ENCODE results near the gene MRPL36. TPM values are rescaled to one million over a fixed set of nuclear protein-coding genes. Genes with fewer than 3 reads are reported as not detected.
A peak's percentile ranks its signal among the peaks of the same experiment; 100 is the strongest.

Gene MRPL36
- total RNA-seq, 1 donor from 2014 or later, result 21.4 TPM

DNA sequence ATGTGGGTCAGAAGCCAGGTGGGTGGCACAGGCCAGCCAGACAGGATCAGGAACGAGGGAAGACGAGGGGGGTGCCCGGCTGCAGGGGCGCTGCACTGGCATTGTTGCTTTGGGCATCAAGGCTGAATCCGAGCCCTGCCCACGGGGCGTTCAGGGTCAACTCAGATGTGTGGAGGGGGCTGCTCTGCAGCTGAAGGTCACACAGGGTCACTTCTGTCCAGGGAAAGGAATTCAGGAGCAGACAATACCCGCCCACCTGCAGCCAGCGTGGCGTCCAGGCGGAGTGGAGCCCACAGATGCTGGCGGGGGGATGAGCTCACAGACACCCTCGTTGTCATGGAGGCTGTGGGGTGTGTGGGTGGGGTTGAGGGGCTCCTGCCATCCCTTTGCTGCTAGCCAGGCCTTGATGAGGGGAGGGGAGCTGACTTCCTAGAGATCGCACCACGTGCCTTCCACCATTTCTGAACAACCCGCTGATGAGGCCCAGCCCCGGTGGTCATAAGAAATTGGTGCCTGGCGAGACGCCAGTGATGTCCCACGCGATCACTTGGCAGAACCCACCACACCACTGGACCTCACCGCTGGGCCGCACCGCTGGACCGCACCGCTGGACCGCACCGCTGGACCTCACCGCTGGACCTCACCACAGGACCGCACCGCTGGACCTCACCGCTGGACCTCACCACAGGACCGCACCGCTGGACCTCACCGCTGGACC, 31.2 kb downstream of the MRPL36 start:
- Histone ChIP-seq H3K27me3 (no peaks in the 10 kb centered on the region), H3K36me3 (no peaks in the 10 kb centered on the region), H3K4me3 (no peak overlapping the region), H3K9me3 (no peaks in the 10 kb centered on the region), H3K4me1 (no peaks in the 10 kb centered on the region), H3K27ac (no peak overlapping the region)
- intact Hi-C loops (cut with DNase I), result no loop called here
- TF ChIP-seq, protein P1, sequence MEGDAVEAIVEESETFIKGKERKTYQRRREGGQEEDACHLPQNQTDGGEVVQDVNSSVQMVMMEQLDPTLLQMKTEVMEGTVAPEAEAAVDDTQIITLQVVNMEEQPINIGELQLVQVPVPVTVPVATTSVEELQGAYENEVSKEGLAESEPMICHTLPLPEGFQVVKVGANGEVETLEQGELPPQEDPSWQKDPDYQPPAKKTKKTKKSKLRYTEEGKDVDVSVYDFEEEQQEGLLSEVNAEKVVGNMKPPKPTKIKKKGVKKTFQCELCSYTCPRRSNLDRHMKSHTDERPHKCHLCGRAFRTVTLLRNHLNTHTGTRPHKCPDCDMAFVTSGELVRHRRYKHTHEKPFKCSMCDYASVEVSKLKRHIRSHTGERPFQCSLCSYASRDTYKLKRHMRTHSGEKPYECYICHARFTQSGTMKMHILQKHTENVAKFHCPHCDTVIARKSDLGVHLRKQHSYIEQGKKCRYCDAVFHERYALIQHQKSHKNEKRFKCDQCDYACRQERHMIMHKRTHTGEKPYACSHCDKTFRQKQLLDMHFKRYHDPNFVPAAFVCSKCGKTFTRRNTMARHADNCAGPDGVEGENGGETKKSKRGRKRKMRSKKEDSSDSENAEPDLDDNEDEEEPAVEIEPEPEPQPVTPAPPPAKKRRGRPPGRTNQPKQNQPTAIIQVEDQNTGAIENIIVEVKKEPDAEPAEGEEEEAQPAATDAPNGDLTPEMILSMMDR (IDR thresholded peaks at IDR 0.05), result no peak
- no peak for DNase-seq (ENCODE audit: low spot score in 2 of 2)

DNA sequence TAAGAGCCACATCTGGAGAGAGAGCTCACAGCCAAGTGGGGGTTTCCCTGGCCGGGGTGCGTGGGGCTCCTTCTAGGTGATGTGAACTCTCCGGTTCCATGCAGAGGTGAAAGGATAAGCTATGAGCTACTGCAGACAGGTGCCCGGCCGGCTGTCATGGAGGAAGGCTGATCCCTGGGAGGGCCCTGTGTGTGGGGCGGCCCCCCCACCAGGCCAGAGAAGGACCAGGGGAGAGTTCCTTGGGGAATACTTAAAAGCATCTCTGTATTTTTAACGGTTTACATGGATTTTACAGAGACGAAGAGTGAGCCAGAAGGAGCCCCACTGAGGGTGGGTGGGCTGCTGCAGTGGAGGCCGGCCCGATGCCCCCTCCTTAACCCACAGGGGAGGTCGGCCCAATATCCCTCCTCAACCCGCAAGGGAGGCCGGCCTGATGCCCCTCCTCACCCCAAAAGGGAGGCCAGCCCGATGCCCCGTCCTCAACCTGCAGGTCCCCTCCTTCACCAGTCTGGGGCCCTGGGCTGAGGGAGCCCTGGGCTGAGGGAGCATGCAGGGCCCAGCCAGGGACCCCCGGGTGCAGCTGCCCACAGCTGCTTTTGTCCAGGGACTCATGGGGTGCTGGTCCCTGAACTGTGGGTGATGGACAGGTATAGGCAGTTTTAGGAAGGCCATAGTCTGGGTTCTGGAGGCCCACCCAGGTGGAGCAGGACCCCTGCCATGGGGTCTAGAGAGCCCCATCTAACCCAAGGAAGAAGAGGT, 31.9 kb downstream of the MRPL36 start:
- Histone ChIP-seq H3K27me3 (no peaks in the 10 kb centered on the region), H3K4me3 (no peak overlapping the region), H3K36me3 (no peaks in the 10 kb centered on the region), H3K27ac (no peak overlapping the region), H3K4me1 (no peaks in the 10 kb centered on the region), H3K9me3 (no peaks in the 10 kb centered on the region)
- intact Hi-C loops (cut with DNase I), result no loop called here
- TF ChIP-seq, protein P1 (IDR thresholded peaks at IDR 0.05), result no peak
- DNase-seq (ENCODE audit: low spot score in 2 of 2), result no peak

DNA sequence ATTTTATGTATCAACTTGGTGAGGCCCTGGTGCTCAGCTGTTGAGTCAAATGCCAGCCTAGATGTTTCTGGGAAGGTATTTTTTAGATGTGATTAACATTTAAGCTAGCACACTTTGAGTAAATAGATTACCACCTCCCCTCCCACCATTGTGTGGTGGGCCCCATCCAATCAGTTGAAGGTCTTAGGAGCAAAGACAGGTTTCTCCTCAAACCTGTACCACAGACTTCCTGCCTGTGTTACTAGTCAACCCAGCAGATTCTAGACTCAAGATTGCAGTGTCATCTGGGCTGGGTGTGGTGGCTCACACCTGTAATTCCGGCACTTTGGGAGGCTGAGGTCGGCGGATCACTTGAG, 33.8 kb downstream of the MRPL36 start:
- TF ChIP-seq, protein P1 (IDR thresholded peaks at IDR 0.05), result no peak
- H3K27me3 ChIP-seq, result no peaks in the 10 kb centered on the region
- H3K4me3 ChIP-seq, result no peak overlapping the region
- H3K36me3 ChIP-seq, result no peaks in the 10 kb centered on the region
- no peak for DNase-seq (ENCODE audit: low spot score in 2 of 2)
- intact Hi-C loops (cut with DNase I), result no loop called here
- H3K4me1 ChIP-seq, result no peaks in the 10 kb centered on the region
- H3K9me3 ChIP-seq, result no peaks in the 10 kb centered on the region
- H3K27ac ChIP-seq, result no peak overlapping the region

DNA sequence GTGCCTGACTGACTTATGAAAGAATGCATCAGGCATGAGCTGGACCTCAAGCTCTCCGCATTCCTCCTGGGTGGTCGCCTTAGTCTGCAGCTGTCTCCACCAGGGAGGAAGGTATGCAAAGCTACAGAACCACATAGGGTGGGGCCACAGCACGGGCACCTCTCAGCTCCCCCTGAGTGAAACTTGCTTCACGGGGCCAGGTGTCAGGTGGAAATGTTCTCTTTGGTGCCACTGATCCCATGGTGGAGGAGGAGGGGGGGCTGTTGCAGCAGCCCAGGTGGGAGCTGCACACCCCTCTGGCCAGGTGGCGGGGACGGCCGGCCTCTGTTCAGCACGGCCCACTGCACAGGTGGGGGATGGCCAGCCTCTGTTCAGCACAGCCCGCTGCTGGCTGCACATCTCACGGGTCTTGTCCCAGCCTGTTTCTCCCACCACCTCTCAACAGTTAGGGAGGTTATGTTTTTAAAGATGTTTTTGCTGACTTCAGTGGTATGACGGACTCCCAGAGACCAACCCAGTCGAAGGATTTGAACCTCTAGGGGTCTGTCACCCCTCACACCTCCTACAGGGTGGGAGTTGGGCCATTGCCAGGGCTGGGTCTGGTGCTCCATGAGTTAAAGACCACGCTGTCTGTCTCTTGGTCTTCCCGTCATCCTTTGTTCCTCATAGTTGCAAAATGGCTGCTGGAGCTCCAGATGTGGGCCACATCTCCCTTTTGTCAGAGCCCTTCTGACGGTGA, 34.3 kb downstream of the MRPL36 start:
- no peak for DNase-seq (ENCODE audit: low spot score in 2 of 2)
- H3K4me3 ChIP-seq, result no peak overlapping the region
- H3K27ac ChIP-seq, result no peak overlapping the region
- TF ChIP-seq, protein P1 (IDR thresholded peaks at IDR 0.05), result no peak
- H3K27me3 ChIP-seq, result no peaks in the 10 kb centered on the region
- no peaks in the 10 kb centered on the region for H3K9me3 ChIP-seq
- no peaks in the 10 kb centered on the region for H3K4me1 ChIP-seq
- no peaks in the 10 kb centered on the region for H3K36me3 ChIP-seq
- intact Hi-C loops (cut with DNase I), result no loop called here

DNA sequence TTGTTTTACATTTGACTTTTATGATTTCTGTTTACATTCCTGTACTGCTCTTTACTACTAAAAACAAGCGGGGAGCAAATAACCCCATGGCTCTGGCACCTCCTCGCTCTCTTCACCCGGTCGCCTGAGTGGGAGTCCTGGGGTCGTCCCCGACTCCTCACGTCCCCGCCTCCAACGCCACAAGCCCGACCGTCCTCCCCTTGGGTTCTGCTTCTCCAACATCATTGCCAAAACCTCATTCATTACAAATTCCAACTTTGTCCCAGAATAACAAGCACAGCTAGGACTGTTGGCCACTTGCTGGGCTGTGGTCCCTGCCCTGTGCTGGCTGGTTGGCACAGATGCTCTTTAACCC, 35.1 kb downstream of the MRPL36 start:
- H3K4me3 ChIP-seq, result no peak overlapping the region
- no peak overlapping the region for H3K27ac ChIP-seq
- no peaks in the 10 kb centered on the region for H3K36me3 ChIP-seq
- no peaks in the 10 kb centered on the region for H3K4me1 ChIP-seq
- H3K27me3 ChIP-seq, result no peaks in the 10 kb centered on the region
- intact Hi-C loops (cut with DNase I), result no loop called here
- no peaks in the 10 kb centered on the region for H3K9me3 ChIP-seq
- TF ChIP-seq, protein P1 (IDR thresholded peaks at IDR 0.05), result no peak
- DNase-seq (ENCODE audit: low spot score in 2 of 2), result peak in 1 of 2 donors; percentile 40

Measured in ascending aorta (tissue), 2 donors.